Right lobe of liver (tissue), 4 donors: ENCODE results near the gene NPAS2.

ENCODE experiments used
- POLR2A ChIP-seq: fragments of 450-650 bp; IDR thresholded peaks from one replicate; pipeline ENCODE4 v1.6.1; 2017; ENCODE audit warnings: antibody characterized with exemption, mild to moderate bottlenecking
- TF ChIP-seq, protein P1 (sequence below), 4 donors: fragments of 200-600 bp in 3 of 4; fragments of 450-650 bp in 1 of 4; IDR thresholded peaks; one replicate each; pipeline versions ENCODE4 v1.5.1 to v1.8.0; 2016 to 2022; ENCODE audit warnings: antibody characterized with exemption in 4 of 4, mild to moderate bottlenecking in 2 of 4
- donor health status: DM: no; HTN: no; CAD: no.
- donor health status: DM: no; HTN: no; CAD: no.
- donor health status: DM: no; HTN: yes; CAD: no.

DNA sequence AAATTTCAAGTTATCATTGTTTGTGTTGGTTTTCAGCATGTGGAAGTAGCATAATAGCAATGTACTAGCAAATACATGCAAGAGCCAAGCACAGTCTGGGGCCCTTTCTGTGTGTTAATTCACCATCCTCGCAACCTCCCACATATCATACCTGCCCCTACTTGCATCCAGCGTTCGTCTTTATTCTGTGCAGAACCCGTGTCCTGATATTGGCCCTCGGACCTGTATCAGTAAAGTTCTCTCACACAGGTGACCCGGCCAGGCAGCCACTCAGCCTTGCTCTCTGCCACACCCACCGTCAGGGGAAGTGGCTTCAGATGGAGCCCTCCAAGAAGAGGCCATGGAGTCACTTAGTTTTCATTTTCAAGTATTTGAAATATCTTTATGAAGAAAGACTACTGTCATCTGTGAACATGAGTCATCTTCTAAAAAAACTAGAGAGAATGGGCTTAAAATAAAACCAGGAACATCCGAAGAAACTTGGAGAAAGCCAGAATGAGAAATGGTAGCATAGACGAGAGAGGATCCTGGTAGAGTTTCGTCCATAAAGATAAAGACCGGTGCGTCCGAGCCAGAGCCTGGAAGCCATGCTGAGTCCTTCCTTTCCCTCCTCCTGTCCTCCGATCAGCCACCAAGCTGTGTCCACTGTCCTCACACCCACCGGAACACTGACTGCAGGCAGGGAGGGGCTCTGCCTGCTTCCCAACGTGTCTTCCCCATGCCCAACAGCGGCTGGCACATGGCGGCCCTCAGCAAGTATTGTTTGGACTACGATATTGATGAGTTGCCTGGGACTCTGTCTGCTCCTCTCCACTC, 124.9 kb downstream of the NPAS2 start:
- TF ChIP-seq, protein P1, sequence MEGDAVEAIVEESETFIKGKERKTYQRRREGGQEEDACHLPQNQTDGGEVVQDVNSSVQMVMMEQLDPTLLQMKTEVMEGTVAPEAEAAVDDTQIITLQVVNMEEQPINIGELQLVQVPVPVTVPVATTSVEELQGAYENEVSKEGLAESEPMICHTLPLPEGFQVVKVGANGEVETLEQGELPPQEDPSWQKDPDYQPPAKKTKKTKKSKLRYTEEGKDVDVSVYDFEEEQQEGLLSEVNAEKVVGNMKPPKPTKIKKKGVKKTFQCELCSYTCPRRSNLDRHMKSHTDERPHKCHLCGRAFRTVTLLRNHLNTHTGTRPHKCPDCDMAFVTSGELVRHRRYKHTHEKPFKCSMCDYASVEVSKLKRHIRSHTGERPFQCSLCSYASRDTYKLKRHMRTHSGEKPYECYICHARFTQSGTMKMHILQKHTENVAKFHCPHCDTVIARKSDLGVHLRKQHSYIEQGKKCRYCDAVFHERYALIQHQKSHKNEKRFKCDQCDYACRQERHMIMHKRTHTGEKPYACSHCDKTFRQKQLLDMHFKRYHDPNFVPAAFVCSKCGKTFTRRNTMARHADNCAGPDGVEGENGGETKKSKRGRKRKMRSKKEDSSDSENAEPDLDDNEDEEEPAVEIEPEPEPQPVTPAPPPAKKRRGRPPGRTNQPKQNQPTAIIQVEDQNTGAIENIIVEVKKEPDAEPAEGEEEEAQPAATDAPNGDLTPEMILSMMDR (IDR thresholded peaks at IDR 0.05), result no peak
- TF ChIP-seq POLR2A, result no peak
